Panc1 (cell line): ENCODE measurements around the gene PRKG1. TPM values are rescaled to one million over a fixed set of nuclear protein-coding genes. Genes with fewer than 3 reads are reported as not detected.

Experiments
- ATAC-seq: fragments of 200-7000 bp; cut with Tn5 transposase; 2 replicates; pipeline ENCODE4 v1.9.1; 2020; ENCODE audit warnings: mild to moderate bottlenecking, moderate library complexity
- BruUV-seq: library from RNA; stranded (reverse); fragments of 400-500 nt; replicated peaks from 2 replicates; lab custom pipeline; 2021; lab: Mats Ljungman, UMichigan
- CTCF ChIA-PET: fragments of 300-600 bp; sonication (Branson Sonifier 250); formaldehyde crosslinking; loops from one replicate; lab custom pipeline; 2022; ENCODE audit warnings: antibody characterized with exemption; lab: Charles Lee
- POLR2A ChIA-PET: fragments of 300-600 bp; sonication (Branson Sonifier 250); formaldehyde crosslinking; loops from one replicate; lab custom pipeline; 2022; ENCODE audit warnings: antibody characterized with exemption; lab: Charles Lee
- DNase-seq: peaks from one replicate; pipeline ENCODE4 v3.0.0-alpha.2; 2010; ENCODE audit warnings: low read depth, low spot score
- H3K27ac ChIP-seq: 2 replicates; pipeline ENCODE4 v1.5.1; 2011; ENCODE audit warnings: mild to moderate bottlenecking, low read length, inconsistent platforms
- H3K27me3 ChIP-seq: fragments of 200-500 bp; sonication (Bioruptor generic); 2 replicates; pipeline ENCODE4 v1.6.0; 2014; ENCODE audit warnings: low read length, inconsistent platforms; ENCODE audit not compliant: control insufficient read depth, insufficient read depth
- H3K36me3 ChIP-seq: fragments of 200-500 bp; sonication (Bioruptor generic); 2 replicates; pipeline ENCODE4 v1.5.1; 2014; ENCODE audit warnings: inconsistent platforms, mild to moderate bottlenecking, low read length, moderate library complexity; ENCODE audit not compliant: control insufficient read depth, insufficient read depth
- H3K4me1 ChIP-seq: 2 replicates; pipeline ENCODE4 v1.5.1; 2011; ENCODE audit warnings: inconsistent platforms, mild to moderate bottlenecking, low read length, moderate library complexity; ENCODE audit not compliant: control insufficient read depth, insufficient read depth
- H3K4me3 ChIP-seq, 2 experiments: 2 replicates each; pipeline ENCODE4 v1.5.1; 2011 to 2012; ENCODE audit warnings: low read depth in 2 of 2, low read length in 2 of 2, mild to moderate bottlenecking in 2 of 2, inconsistent platforms in 1 of 2, moderate library complexity in 1 of 2
- H3K9me3 ChIP-seq: fragments of 200-500 bp; sonication (Bioruptor generic); 2 replicates; pipeline ENCODE4 v1.5.1; 2014; ENCODE audit warnings: low read depth, mild to moderate bottlenecking, inconsistent platforms, low read length, moderate library complexity; ENCODE audit not compliant: control insufficient read depth, insufficient read depth
- CTCF ChIP-seq: fragments of 450-650 bp; IDR thresholded peaks from 2 replicates; pipeline ENCODE4 v1.5.1; 2017; ENCODE audit warnings: mild to moderate bottlenecking
- POLR2AphosphoS5 ChIP-seq: IDR thresholded peaks from 2 replicates; pipeline ENCODE4 v1.6.1; 2012; ENCODE audit warnings: mild to moderate bottlenecking, low read depth, low read length, moderate library complexity
- SIN3A ChIP-seq: IDR thresholded peaks from 2 replicates; pipeline ENCODE4 v1.6.1; 2012; ENCODE audit warnings: low read depth, mild to moderate bottlenecking, low read length, moderate library complexity, borderline replicate concordance; ENCODE audit not compliant: insufficient read depth
- TCF7L2 ChIP-seq: IDR thresholded peaks from 2 replicates; pipeline ENCODE4 v1.6.1; 2011; ENCODE audit warnings: mild to moderate bottlenecking, low read depth, low read length, inconsistent platforms
- in situ Hi-C: cut with HindIII; loops from 2 replicates; pipeline ENCODE4 v1.10.0; 2016; ENCODE audit warnings: low sequenced_read_pairs, low pct_unique_long_range_greater_than_20kb
- intact Hi-C: fragments of 100-400 bp; cut with micrococcal nuclease; formaldehyde crosslinking; loops from one replicate; pipeline ENCODE4 v1.10.0; 2022; ENCODE audit not compliant: unreplicated experiment
- total RNA-seq: library from RNA; stranded (reverse); gene quantifications from one replicate; pipeline ENCODE4 v1.2.1, GENCODE V29; 2021; ENCODE audit not compliant: unreplicated experiment
- TF ChIP-seq, protein P1 (sequence below), 2 experiments: IDR thresholded peaks; 2 replicates each; pipeline ENCODE4 v1.6.1; 2011 to 2012; ENCODE audit warnings: low read depth in 2 of 2, control low read depth in 1 of 2, low read length in 1 of 2, mild to moderate bottlenecking in 1 of 2, moderate library complexity in 1 of 2; ENCODE audit not compliant: insufficient read depth in 1 of 2

Gene PRKG1
- total RNA-seq, 1 experiment from 2014 or later, result 0.92 TPM

DNA sequence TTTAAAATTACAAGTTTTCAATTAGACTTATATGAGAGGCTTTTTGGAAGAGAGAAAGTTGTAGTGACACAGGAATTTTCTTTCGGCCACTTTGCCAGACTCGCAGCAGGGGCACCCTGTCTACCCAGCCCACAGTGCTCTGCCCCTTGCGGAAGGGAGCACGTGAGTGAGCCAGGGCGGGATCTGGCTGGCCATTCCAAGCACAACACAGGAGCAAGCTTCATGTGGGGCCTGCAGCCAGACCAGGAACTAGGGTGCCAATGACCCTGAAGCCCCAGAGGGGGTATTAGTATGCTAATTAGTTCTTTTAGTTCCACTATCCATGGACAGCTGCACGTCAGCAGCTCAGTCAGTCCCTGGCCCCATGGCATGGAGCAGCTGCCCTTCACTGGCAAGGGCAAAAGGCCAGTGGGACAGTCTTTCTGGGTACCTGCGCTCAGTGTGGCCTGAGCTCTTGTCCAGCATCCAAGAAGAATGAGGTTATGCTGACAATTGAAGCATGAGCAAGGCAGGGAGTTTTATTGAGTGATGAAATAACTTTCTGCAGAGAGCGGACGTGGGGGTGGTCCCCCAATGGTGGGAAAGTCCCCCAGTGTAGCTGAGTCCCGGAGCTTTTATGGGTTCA lies 876.2 kb downstream of the PRKG1 start:
- CTCF ChIA-PET, result no interaction called here

DNA sequence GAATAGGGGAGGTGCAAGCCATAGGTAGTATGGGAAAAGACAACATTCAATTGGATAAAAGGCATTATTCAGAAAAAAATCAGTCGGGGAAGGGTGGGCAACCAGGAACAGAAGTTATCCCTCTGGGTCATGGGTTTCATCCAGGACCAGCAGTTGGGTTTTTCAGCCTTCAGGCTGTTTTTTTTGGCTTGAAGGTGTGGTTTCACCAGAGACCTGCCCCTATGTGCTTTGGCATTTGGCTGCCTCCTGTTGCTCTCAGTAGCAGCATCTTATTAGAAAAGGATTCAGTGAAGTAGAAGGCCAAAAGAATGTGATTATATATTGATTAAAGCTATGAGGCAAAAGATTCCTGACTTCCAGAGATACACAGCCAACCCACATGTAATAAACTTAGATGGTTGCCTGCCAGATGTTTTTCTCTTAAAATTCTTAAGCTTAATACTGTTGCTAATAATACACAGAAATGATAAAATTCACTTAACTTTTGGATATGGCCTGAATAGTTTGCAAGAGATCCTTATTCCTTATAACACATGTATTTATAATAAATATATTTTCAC lies 876.8 kb downstream of the PRKG1 start:
- TF ChIP-seq, protein P1, sequence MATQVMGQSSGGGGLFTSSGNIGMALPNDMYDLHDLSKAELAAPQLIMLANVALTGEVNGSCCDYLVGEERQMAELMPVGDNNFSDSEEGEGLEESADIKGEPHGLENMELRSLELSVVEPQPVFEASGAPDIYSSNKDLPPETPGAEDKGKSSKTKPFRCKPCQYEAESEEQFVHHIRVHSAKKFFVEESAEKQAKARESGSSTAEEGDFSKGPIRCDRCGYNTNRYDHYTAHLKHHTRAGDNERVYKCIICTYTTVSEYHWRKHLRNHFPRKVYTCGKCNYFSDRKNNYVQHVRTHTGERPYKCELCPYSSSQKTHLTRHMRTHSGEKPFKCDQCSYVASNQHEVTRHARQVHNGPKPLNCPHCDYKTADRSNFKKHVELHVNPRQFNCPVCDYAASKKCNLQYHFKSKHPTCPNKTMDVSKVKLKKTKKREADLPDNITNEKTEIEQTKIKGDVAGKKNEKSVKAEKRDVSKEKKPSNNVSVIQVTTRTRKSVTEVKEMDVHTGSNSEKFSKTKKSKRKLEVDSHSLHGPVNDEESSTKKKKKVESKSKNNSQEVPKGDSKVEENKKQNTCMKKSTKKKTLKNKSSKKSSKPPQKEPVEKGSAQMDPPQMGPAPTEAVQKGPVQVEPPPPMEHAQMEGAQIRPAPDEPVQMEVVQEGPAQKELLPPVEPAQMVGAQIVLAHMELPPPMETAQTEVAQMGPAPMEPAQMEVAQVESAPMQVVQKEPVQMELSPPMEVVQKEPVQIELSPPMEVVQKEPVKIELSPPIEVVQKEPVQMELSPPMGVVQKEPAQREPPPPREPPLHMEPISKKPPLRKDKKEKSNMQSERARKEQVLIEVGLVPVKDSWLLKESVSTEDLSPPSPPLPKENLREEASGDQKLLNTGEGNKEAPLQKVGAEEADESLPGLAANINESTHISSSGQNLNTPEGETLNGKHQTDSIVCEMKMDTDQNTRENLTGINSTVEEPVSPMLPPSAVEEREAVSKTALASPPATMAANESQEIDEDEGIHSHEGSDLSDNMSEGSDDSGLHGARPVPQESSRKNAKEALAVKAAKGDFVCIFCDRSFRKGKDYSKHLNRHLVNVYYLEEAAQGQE (IDR thresholded peaks at IDR 0.05; ENCODE audit: insufficient read depth in 1 of 2, low read depth in 2 of 2, low read length in 1 of 2), result no peak
- TF ChIP-seq SIN3A, result no peak
- no peak for TF ChIP-seq TCF7L2
- TF ChIP-seq CTCF, result no peak
- no peak for TF ChIP-seq POLR2AphosphoS5
- CTCF ChIA-PET, result no interaction called here
- H3K27ac ChIP-seq, result no peak overlapping the region
- no peak overlapping the region for H3K4me3 ChIP-seq
- peaks cover 3% of the 10 kb centered on the region; the same call in 1 of the 2 replicates for H3K27me3 ChIP-seq
- intact Hi-C loops (no loop called here), in situ Hi-C loops (no loop called here)
- no peaks in the 10 kb centered on the region for H3K36me3 ChIP-seq
- H3K4me1 ChIP-seq, result no peaks in the 10 kb centered on the region
- ATAC-seq (no peak), DNase-seq (no peak)
- BruUV-seq, result no TSS peak
- no peaks in the 10 kb centered on the region for H3K9me3 ChIP-seq
- POLR2A ChIA-PET, result no interaction called here

More for the DNA sequence above, 876.2 kb downstream of the PRKG1 start:
- Histone ChIP-seq H3K27me3 (no peaks in the 10 kb centered on the region), H3K27ac (no peak overlapping the region), H3K36me3 (no peaks in the 10 kb centered on the region), H3K4me1 (no peaks in the 10 kb centered on the region), H3K4me3 (no peak overlapping the region), H3K9me3 (no peaks in the 10 kb centered on the region)
- POLR2A ChIA-PET, result no interaction called here
- no peak for ATAC-seq
- BruUV-seq, result no TSS peak
- in situ Hi-C loops (no loop called here), intact Hi-C loops (no loop called here)
- TF ChIP-seq, protein P1 (IDR thresholded peaks at IDR 0.05; ENCODE audit: insufficient read depth in 1 of 2, low read depth in 2 of 2, low read length in 1 of 2), result no peak
- TF ChIP-seq POLR2AphosphoS5 (no peak), TCF7L2 (no peak), SIN3A (no peak), CTCF (no peak)
- no peak for DNase-seq
